Epithelial cell of prostate (primary cell): ENCODE results near the gene HS3ST1.
A peak's percentile ranks its signal among the peaks of the same experiment; 100 is the strongest.

Experiments
- DNase-seq: peaks from one replicate; pipeline ENCODE4 v3.0.0-alpha.2; 2011; ENCODE audit warnings: low read depth, low spot score
- H3K27ac ChIP-seq: fragments of 450-650 bp; 2 replicates; pipeline ENCODE4 v1.5.1; 2017; ENCODE audit warnings: mild to moderate bottlenecking

The HS3ST1 gene

DNA sequence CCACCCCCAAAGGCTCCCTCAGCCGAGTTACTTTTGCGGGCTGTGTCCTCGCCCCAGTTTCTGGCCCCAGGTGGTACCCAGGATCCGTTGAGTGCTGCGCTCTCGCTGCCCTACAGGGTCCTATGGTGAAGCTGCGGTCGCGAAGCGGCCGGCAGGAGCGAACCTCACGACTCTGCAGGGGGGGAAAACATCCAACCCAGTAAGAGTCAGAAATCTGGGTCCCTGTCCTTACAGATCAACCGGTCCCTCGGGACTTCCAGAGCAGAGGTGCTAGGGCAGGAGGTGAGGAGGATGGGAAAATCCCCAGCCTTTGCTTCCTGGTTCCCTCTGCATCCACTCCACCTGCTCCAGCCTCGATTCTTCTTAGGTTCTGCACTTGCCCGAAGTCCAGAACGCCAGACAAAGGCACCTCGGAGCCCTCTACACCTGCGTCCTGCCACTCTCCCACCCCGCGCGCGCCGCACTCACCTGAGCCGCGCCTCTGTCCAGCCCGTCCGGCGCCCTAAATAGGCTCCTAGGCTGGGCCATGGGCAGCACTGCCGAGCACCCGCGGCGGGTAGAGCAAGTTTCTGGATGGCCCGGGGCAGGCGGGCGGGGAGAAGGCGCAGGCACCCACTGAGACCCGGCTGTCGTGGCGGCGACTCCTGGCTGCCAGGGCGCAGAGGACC lies at the start of gene HS3ST1:
Gene HS3ST1, minus strand, starts transcription at position 664 of the 668 bp plus-strand sequence. CDS start 28,889 bp downstream, outside the sequence.
- no peak for DNase-seq
- peak within 1 kb of the TSS; percentile 86 for H3K27ac ChIP-seq

DNA sequence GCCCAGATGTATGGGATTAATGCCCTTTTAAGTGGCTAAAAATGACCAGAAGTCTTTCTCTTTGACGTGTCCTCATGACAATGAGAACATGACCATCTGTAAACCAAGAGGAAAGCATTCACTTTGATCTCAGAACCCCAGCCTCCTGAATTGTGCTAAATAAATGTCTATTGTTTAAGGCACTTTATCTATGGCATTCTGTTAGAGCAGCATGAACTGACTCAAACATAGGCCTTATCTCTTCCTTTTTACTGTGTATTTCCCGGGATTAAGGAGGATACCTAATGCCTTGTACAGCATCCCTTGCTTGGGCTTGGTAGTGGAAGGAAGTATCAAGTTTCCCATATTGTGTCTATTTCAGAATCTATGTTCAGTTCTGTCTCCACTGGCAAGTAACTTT lies 47.2 kb upstream of the HS3ST1 start:
- DNase-seq, result no peak
- no peak overlapping the region for H3K27ac ChIP-seq

- no peak for DNase-seq
- H3K27ac ChIP-seq, result no peak overlapping the region
These were observed 45.5 kb upstream of the HS3ST1 start for GRCh38 chr4:11474146-11474545.

DNA sequence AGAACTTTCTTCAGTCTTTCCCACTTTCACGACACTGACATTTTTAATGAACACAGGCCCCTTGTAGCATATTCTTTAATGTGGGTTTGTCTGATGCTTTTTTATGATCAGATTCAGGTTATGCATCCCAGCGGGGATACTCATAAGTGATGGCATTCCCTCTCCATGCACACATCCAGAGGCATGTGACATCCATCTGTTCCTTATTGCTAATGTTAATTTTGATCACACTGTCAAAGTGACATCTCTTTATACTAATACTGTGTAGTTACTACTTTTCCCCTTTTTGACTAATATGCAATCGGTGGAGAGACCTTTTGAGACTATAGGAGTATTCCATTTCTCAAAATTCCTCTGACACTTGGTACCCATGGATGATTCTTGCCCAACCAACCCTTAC lies 43.8 kb upstream of the HS3ST1 start:
- no peak for DNase-seq
- H3K27ac ChIP-seq, result no peak overlapping the region

DNA sequence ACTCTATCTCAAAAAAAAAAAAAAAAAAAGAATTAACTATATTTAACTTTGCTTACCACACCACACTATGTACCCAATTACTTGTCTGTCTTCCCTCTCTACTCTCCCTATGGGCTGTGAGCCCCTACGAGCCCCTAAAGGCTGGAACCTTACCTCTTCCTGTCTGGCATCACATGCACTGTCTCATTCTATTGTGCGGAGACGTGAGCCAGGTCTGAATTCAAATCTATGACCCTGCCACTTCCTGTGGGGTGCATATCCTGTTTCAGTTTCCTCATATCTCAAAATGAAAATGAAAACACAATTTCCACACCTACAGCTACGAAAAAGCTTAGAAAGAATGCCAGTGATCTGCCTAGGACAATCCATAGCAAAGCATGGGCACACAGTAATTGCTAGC lies 42.9 kb upstream of the HS3ST1 start:
- peak overlapping the region; percentile 91 for H3K27ac ChIP-seq
- DNase-seq, result no peak

DNA sequence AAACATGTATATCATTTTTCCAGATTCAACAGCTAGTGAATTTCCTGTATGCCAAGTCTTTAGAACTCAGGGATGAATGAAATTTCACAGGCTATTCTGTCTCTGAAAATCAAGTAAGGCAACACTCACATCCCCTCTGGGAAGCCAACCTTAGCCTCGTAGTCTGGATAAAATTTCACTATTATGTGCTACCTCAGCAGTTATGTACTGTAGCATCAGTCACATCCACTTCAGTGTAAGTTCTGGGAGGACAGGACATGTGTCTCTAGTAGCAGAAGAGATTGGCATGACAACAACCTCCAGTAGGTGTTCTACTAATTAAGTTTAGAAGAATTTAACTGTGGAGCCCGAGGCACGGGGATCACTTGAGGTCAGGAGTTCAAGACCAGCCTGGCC lies 42.4 kb upstream of the HS3ST1 start:
- no peak for DNase-seq
- H3K27ac ChIP-seq, result peak overlapping the region; percentile 91

GRCh38 chr4:11470438-11471045 lies 41.8 kb upstream of the HS3ST1 start:
- peak; percentile 78 for DNase-seq
- peak overlapping the region; percentile 91 for H3K27ac ChIP-seq

- DNase-seq, result peak; percentile 56
- peak overlapping the region; percentile 91 for H3K27ac ChIP-seq
These were observed 41.1 kb upstream of the HS3ST1 start for GRCh38 chr4:11469650-11470437.

DNA sequence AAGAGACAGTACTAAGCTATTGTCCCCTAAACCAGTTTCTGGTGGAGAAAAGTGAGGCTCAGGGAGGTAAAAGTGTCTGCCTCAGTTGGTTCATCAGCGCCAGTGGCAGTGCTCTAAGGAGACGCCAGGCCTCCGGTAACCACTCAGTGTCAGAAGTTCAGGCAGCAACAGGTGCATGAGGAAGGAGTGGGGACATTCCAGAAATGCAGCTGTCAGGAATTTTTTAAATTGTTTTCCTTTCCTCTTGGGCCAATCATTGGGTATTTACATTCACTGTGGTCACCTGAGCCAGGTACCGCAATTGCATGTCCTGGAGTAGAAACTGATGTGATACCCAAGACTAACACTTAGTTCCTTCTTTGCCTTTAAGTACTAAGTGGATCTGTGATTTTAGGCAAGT lies 40.2 kb upstream of the HS3ST1 start:
- DNase-seq, result no peak
- peak overlapping the region; percentile 91 for H3K27ac ChIP-seq

DNA sequence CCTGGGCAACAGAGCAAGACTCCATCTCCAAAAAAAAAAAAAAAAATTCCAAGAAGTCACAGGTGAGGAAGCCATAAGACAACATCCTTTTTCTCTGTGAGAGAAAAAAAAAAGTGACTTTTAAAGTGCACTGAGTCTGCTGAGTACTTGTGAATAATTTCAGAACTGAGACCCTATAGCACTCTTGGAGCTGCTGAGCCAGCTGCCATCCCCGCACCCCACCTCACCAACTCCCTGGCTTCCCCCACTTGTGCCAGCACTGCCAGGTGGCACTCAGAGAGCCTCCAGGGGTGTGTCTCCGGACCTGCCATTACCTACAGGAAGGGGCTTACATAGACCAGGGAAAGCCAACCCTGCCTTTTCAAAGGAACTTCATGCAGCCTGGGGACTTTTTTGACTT lies 39.2 kb upstream of the HS3ST1 start:
- no peak for DNase-seq
- no peak overlapping the region for H3K27ac ChIP-seq

- no peak for DNase-seq
- H3K27ac ChIP-seq, result no peak overlapping the region
These were observed 35.0 kb upstream of the HS3ST1 start for GRCh38 chr4:11463707-11464106.

DNA sequence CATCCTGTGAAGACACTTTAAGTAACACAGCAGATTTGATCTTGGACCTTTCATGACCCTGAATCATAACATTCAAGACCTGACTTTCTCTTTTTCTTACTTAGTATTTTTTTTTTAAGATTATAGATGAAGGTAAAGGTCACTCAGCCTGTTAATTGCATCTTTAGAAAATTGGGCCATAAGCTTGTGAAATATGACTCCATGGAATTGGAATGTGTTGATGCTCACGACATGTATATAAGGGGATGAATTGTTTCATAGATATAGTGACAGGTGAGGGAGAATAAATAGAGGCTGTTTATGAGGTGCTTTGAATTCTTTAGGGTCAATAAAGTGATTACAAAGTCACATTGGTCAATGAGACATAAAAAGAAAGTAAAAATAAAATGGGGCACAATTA lies 27.7 kb upstream of the HS3ST1 start:
- H3K27ac ChIP-seq, result no peak overlapping the region
- no peak for DNase-seq

- DNase-seq, result no peak
- no peak overlapping the region for H3K27ac ChIP-seq
These were observed 26.6 kb upstream of the HS3ST1 start for GRCh38 chr4:11455201-11455835.

GRCh38 chr4:11451716-11452115 lies 23.0 kb upstream of the HS3ST1 start:
- no peak for DNase-seq
- peak overlapping the region; percentile 18 for H3K27ac ChIP-seq

DNA sequence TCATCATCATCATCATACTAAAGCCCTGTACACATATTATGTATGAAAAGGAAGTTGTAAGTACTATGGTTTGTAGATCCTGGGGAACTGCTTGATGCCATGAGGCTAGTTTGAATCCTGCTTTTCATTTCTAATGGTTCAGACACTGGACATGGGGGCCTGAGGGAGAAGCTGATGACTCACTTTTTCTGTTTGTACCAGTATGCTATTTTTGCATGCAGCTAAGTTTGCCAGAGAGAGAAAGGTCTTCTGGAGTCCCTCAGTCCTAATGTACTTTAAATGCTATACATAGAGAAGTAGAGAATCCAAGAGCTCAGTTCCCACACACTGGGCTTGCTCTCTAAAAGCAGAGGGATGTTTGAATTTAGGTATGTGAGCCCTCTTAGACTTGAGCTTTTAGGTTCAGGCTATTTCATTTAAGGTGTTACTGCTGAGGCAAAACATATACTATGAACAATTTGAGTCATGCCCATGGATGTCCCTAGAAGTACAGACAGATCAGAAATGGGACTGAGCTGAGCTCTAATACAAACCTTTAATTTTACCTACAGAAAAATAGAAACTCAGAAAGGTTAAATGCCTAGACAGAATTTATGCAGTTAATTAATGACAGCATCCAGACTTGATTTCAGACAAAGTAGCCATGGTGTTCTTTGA lies 17.6 kb upstream of the HS3ST1 start:
- no peak for DNase-seq
- no peak overlapping the region for H3K27ac ChIP-seq

DNA sequence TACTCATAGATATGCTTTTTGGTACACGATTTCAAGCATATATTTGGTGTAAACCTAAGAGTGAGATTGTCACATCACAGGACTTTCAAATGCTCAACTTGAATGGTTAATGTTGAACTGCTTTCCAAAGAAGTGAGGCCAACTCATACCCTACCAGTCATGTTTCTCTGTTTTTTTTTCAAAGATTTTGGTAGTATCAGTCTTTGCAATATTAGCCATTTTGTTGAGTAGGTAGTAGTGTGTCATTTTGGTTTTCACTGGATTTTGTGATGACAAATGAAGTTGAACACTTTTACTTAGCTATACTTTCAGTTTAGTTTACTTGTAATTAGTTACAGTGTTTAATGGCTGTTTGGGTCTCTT lies 12.5 kb upstream of the HS3ST1 start:
- no peak overlapping the region for H3K27ac ChIP-seq
- DNase-seq, result no peak

DNA sequence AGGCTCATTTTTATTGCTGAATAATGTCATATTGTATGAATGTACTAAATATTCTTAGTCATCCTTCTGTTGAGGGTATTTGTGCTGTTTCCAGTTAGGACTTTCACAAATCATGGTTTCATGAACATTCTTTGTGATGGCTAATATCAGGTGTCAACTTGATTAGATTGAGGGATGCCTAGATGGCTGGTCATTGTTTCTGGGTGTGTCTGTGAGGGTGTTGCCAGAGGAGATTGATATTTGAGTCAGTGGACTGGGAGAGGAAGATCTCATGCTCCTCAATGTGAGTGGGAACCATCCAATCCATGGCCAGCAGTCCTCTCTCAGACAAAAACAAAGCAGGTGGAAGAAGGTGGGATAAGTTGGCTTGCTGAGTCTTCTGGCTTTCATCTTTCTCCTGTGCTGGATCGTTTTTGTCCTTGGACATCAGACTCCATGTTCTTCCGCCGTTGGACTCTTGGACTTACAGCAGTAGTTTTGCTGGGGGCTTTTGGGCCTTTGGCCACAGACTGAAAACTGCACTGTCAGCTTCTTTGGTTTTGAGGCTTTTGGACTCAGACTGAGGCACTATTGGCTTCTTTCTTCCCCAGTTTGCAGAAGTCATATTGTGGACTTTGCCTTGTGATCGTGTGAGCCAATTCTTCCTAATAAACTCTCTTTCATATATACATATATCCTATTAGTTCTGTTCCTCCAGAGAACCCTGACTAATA lies 11.9 kb upstream of the HS3ST1 start:
- DNase-seq, result no peak
- peak overlapping the region; percentile 8 for H3K27ac ChIP-seq

DNA sequence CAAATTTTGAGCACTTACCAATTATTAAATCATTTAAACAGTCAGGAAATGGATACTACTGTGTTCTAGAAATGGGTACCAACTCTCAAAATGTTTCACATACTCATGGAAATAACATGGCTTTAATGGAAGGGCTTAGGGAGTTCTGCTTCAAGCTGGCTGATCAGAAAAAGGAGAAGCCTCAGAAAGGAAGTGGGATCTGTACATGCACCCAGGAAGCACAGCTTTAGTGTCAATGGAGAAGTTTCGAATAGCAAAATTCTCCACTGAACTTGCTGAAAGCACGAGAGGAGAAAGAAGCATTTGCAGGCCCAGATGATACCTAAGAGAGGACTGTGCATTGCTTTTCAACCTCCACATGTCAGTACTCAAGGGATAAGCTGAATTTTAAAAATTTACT lies 11.1 kb upstream of the HS3ST1 start:
- H3K27ac ChIP-seq, result peak overlapping the region; percentile 8
- no peak for DNase-seq

GRCh38 chr4:11438647-11439046 lies 10.0 kb upstream of the HS3ST1 start:
- peak overlapping the region; percentile 3 for H3K27ac ChIP-seq
- no peak for DNase-seq

DNA sequence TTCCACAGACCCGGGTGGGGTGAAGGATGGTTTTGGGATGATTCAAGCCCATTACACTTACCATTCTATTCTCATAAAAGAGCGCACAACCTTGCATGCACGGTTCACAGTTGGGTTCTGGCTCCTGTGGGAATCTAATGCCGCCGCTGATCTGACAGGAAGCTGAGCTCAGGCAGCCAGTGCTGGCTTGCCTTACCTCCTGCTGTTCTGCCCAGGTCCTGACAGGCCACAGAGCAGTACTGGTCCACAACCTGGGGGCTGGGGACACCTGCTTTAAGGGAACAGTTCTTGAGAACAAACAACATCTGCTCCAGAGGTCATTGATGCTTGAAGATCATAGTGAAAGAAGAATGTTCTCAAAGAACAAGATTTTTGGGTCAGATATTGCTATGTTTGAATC lies 8.0 kb upstream of the HS3ST1 start:
- no peak overlapping the region for H3K27ac ChIP-seq
- DNase-seq, result no peak
